Measurements from ENCODE around the gene ENTPD8.
"Not testable (repeated sequence)": the region's sequence is repeated elsewhere in the genome, so short reads cannot be mapped to it uniquely, and the experiment has no call there.

Gene ENTPD8

DNA sequence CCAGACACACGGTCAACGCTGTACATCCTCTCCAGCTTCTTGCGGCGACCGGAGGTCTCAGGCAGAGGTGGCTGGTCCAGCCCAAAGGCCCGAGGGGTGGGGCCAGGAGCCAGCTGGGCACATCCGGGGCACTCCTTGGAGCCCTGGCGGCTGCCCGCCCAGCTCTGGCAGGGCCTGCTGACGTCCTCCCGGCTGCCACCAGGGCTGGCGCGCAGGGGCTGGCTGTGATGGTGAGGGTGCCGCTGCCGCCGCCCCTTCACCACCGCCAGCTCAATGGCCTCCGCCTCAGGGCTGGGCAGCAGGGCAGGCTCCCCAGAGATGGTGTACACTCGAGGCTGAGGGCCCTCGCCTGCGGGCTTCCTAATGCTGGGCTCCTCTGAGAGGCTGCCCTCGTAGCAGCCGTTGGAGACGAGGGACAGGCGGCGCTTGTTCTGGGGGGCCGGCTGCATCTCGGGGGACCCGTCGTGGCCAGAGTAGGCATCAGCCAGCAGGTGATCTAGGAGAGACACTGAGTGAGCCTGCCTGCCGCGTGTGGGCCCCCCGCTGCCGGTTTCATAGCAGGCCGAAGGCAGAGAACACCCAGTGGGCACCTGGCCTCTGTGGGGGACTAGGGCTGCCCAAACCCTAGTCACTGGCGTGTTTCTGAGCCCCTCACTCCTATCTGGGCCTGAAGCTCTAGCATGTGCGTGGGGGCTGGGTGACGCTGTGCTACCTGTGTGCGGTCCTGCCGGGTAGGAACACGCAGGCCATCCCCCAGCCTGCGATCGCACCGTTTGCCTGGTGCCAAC is 16.4 kb upstream of the ENTPD8 start:
- DNase-seq, result no peak

DNA sequence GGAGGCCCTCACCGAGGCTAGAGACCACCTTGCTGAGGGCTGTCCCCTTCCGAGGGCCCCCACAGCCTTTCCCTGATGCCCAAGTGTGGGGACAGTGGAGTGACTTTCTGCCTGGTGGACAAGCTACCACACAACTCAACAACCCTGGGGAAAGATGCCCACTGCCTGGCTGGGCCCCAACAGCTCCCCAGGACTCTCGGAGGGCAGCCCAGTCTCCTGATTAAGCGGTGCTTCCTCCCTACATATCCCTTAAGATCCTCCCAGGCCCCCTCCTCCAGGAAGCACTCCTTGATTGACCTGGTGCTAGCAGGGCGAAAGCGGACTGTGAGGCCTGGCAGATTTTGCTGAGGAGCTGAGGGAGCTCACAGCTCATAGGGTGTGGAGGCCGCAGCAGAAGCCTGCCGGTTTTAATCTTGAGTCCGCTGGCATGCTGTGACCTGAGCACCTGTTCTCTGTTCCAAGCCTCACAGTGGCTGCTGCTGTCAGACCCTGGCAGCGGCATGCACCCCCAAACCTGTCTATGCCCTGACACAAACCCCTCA is 15.8 kb upstream of the ENTPD8 start:
- DNase-seq, result no peak

DNA sequence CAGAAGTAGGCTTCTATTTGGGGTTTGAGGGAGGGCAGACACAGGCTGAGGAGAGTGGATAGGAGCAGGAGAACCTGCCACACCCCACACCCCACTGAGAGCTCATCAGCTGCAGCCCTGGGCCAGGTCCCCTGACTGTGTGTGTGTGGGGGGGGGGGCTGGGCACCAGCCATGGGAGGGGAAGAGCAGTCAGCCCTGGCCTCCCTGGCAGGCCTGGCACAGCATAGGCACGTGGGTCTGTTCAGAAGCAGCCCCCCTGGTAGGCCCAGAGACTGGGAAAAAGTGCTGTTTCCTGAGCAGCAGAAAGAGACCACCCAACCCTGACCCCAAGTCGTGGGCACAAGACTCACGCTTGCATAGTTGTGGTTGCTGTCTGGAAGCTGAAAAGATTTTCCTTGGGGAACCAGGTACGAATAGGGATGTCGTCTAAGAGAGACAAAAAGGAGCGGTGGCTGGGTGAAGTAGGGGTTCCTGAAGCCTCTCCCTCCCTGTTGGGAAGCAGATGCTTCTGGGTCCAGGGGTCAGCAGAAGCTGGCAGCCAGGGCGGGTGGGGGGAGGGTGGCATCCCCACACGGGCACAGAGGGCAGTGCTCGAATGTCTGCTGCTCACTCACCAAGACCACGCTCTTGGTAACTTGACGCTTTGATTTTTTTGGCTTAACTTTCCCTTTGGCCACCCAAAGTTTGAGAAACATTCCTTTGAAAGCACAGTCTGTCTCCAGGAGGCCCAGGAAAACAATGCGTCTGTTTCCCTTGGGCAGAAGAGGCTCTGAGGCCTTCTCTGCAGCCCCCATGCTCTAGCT is 15.1 kb upstream of the ENTPD8 start:
- no peak for DNase-seq

DNA sequence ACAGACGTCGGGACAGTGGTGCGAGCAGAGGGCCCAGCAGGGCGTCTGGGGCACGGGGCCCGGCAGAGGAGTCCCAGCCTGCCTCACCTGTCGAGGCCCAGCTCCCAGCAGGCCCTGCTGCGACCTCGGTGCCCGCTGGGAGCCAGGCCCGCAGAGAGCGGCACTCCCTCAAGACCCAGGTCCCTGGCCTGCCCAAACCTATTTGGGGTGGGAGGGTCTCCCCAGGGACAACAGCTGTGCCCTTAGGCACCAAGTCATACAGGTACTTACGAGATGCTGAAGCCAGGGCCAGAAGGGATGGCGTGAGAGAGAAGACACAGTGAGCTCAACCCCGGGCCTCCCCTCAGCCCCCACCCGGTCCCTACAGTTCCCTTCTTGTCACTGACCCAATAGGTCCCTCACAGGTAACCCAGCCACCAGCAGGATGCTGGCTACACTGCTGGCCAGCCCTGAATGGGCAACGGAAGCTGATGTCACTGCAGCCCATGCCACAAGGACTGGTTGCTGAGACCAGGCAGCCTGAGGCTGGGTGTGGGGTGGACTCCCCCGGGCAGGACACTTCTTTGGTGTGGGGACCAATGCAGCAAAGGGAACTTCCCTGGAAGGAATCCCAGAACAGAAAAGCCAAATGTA is 14.3 kb upstream of the ENTPD8 start:
- DNase-seq, result no peak

DNA sequence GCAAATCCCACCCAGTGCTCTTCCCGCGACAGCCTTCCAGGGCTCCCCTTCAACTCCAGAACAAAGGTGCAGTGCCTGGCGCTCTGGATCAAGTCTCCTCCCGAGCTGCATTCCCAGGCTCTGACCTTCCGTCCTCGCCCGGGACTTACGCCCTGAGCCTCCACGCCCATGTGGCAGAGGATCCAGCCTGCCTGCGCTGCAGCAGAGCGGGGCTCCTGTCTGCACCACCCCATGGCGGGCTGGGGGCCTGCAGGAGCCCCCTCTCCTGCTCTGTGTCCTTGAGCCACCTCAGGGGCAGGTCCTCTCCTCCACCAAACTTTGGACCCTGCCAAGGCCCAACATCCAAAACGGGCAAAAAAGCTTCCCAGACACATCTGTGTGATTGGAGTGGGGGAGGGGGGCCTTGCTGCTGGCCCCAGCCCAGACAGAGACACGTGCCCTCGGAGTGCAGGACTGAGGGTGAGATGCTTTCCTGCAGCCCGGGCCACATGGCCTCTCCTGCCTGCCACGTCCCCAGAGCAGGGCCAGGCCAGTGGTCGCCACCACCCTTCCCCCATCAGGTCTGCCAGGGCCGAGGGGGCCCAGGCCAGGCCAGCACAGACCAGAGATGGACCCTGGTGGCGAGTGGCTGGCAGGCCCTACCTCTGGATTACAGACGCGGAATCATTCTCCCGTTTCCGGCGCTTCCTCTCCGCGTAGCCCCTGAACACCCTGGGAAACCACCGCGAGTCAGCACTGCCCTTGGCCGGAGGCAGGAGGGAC is 13.6 kb upstream of the ENTPD8 start:
- no peak for DNase-seq

DNA sequence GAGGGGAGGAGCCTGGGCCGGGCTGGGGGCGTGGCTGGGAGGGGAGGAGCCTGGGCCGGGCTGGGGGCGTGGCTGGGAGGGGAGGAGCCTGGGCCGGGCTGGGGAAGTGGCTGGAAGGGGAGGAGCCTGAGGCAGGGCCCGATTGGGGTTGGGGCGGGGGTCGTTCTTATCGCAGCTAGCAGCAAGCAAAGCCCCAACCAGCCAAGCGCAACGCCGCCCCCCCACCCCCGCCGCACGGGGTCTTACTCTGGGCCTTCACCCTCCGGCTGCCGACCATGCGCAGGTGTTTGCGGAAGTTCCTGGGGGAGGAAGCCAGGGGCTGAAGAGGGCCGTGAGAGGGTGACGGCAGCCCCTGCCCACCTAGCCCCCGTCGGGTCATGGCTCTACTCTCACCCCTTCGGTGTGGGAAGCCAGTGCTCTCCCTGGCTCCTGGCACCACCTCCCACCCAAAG is 13.0 kb upstream of the ENTPD8 start:
- no peak for DNase-seq

DNA sequence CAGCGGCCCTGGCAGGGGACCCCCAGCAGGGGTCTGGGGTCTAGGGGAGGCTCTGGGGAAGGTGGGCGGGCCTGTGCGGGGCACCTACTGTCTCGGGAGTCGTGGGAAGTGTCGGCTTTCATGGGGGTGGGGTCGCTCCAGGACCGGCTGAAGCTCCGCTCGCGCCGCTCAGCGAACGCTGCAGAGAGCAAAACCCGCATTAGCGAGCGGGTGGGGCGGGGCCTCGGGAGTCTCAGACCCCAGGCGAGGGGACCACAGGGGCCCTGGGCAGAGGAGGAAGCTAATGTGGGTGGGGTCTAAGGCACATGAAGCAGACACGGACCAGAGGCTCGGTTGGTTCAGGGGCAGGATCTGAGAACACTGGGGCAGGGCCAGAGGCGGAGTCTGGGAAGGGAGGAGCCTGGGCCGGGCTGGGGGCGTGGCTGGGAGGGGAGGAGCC is 12.5 kb upstream of the ENTPD8 start:
- no peak for DNase-seq

DNA sequence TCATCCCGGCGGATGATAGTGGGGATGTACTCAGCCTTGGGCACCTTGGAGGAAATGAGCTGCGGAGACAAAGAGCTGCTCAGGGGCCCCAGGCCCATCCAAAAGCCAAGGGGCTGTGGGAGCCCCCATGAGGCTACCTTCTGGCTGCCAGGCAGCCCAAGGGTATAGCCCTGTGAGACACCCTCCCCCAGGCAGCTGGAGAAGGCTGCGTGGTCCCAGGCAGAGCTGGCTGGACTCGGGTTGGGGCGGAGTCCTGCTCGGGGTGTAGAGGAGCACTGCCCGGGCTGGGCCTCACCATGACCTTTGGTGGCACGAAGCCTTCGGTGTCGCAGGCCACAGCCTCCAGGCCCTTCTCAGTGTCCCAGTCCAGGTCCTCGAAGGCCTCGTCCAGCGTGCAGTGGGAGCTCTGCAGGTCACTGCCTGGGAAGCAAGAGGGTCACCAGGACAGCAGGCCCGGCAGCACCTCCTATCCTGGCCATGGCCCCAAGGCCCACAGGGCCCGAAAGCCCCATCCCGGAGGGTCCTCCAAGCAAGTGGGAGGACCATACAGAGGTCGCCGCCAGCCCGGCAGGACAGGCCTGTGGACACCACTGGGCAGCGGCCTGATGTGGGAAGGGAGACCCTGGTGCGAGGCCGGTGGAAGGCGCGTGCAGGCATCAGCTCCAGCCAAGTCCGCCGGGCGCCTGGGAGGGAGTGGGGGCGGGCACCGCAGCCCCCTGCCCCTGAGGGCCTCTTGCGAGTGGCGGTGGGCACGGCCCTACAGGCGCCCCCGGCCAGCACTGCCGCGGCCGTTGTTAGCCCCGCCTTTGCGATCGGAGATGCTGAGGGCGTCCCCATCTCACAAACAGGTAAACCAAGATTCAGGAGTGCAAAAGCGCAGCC is 11.8 kb upstream of the ENTPD8 start:
- no peak for DNase-seq

DNA sequence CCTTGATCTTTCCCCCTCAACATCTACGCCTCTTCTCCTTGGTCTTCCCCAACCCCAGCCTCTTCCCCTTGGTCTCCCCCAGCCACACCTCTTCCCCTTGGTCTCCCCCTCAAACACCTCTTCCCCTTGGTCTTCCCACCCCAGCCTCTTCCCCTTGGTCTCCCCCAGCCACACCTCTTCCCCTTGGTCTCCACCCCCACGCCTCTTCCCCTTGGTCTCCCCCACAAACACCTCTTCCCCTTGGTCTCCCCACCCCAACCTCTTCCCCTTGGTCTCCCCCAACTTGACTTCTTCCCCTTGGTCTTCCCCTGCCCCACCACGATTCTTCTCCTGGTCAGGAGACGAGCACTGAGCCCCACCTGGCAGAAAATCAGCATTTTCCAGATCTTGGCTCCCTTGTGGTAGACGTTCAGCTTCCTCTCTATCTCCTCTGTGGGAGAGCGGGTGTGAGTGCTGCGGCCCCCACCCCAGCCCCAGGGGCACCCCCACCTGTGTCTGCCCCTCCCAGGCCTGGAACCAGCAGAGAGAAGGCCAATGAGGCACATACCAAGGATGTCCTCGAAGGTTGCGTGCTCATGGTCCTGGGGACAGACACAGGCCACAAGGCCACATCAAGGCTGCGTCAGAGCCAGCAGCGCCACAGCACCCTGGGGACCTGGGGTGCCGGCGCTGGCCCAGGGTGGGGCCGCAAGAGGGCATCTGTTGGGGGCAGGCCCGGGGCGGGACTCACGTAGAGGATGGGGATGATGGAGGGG is 11.0 kb upstream of the ENTPD8 start:
- DNase-seq, result no peak

DNA sequence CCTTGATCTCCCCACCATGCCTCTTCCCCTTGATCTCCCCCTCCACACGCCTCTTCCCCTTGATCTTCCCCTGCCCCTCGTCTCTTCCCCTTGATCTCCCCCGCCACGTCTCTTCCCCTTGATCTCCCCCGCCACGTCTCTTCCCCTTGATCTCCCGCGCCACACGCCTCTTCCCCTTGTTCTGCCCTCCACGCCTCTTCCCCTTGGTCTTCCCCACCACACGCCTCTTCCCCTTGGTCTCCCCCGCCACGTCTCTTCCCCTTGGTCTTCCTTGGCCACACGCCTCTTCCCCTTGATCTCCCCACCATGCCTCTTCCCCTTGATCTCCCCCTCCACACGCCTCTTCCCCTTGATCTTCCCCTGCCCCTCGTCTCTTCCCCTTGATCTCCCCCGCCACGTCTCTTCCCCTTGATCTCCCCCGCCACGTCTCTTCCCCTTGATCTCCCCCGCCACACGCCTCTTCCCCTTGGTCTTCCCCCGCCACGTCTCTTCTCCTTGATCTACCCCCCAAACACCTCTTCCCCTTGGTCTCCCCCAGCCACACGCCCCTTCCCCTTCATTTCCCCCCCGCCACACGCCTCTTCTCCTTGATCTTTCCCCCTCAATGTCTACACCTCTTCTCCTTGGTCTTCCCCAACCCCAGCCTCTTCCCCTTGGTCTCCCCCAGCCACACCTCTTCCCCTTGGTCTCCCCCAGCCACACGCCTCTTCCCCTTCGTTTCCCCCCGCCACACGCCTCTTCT is 10.3 kb upstream of the ENTPD8 start:
- not testable (repeated sequence) for DNase-seq

DNA sequence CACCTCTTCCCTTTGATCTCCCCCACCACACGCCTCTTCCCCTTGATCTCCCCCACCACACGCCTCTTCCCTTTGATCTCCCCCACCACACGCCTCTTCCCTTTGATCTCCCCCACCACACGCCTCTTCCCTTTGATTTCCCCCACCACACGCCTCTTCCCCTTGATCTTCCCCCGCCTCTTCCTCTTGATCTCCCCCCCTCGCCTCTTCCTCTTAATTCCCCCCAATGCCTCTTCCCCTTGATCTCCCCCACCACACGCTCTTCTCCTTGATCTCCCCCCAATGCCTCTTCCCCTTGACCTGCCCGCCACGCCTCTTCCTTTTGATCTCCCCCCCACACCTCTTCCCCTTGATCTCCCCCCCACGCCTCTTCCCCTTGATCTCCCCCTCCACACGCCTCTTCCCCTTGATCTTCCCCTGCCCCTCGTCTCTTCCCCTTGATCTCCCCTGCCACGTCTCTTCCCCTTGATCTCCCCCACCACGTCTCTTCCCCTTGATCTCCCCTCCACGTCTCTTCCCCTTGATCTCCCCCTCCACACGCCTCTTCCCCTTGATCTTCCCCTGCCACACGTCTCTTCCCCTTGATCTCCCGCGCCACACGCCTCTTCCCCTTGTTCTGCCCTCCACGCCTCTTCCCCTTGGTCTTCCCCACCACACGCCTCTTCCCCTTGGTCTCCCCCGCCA is 9.5 kb upstream of the ENTPD8 start:
- not testable (repeated sequence) for DNase-seq

DNA sequence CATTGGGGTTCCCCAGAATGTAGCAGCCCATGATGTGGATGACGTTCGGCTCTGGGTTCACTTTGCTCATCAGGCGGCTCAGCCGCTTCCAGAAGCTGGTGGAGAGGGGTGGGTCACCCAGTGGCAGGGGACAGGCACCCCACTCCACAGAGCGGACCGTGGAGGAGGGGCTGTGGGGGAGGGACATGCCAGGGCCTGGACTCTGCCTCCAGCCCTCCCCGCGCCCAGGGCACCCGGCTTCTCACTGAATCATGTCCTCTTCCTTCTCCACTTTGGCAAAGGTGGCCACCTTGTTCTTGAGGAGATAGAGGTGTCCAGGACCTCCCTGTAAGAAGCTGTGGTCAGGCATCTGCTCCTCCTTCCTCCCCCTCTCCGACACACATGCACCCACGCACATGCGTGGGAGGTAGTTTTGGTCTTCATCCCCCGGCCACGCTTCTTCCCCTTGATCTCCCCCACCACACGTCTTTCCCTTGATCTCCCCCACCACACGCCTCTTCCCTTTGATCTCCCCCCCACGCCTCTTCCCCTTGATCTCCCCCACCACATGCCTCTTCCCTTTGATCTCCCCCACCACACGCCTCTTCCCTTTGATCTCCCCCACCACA is 8.9 kb upstream of the ENTPD8 start:
- DNase-seq, result no peak

DNA sequence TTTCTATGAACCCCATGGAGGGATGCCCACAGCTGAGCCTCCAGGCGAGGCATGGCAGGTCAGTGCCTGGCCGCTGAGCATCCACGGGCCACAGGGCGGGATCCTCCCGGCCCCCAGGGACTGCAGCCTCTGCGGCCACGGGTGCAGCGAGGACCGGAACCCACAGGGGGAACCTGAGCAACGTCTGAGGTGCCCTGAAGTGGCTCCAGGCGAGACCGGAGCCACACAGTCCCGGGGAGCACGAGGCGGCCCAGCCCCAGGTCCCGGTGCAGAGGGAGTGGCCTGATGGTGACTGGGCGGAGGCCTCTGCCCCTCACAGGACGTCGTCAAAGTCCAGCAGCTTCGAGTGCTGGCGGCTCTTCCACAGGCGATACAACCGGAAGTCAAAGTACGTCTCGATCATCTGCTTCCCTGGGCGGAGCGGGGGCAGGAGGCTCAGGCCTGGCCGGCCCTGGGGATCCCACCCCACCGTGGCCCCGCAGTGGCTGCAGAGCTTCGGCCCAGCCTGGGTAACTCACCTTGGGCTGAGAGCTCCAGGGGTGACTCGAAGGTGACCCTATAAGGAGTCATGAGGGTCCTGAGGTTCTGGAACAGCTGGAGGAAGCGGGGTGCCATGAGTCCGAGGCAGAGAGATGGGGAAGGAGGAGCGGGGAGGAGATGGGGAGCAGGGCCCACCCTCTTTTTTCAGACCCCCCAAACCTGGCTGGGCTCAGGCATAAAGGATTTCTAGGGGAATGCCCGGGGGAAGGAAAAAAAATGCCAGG is 8.1 kb upstream of the ENTPD8 start:
- DNase-seq, result no peak

DNA sequence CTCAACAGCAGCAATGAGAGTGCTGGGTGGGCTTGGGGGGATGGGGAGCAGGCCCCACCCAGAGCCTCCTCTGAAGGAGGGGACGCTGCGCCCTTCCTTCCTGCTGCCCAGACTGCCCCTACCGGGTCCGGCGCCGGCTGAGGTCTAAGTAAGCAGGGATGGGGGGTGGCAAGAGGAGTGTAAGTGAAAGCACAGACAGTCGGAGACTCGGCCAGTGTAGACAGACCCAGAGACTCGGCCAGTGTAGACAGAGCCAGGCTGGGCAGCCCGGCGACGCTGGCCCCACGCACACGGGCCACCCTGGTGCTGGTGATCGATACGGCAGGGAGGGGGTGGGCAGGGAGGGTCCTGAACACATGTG is 7.4 kb upstream of the ENTPD8 start:
- no peak for DNase-seq

DNA sequence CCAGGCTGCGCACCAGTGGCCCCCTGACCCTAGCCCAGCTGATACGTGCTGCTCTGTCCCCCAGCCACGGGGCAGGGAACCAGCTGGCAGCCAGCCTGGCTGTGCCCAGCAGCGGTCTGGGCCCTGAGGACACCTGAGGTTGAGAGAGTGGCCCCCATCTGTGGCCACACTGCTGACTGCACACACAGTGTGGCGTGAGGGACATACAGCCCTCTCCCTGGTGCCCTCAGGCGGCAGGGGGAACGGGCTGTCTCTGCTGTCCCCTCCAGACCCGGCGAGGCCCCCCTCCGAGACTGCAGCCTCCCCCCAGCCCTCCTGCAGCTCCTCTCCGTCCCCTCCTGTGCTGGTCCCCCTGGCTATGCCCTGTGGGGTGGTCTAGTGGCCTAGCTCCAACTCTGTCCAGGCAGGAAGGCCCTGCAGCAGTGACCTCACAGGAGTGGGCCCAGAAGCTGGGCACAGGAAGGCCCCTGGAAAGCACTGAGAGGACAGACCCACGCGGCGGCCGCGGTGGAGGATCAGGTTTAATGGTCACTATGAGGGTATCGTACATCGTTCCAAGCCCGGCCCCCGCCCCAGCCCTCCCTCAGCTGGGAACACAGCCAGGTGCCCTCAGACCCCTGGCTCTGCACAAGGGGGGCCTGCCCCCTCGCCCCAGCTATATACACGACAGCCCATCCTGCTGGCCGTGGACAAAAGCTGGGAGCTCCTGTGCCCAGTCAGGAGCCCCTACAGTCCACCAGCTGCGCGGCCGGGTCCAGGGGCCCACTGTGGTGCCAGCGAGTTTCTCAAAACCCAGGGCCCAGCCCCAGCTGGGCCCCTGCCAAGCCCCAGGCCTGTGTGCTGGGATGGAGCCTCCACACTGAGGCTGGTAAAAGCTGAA is 6.8 kb upstream of the ENTPD8 start:
- no peak for DNase-seq

DNA sequence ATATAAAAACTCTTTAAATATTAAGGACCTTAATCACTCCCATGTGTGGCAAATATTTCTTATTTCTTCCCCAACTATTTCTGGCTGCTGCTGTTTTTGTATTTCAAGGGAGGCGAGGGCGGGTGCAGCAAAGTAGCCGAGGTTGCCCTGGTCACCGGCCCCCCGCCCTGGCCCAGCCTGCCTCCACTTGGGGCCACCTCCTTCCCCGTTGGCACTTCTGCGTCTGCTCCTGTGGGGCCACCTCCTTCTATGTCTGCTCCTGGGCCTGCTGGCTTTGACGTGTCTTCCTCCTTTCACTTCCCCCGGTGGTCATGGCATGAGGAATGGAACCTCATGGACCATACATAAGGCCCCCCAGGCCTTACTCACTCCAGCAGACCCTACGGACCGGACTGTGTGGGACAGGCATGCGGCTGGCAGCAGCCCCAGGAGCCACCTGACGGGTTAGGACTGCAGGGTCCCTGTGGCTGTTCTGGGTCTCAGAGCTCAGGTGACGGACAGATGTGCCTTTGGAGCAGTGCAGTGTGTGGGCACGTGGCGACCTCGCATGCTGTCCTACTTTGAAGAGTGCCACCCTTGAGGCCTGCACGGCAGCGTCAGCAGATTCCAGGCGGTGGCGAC is 5.8 kb upstream of the ENTPD8 start:
- DNase-seq, result no peak

DNA sequence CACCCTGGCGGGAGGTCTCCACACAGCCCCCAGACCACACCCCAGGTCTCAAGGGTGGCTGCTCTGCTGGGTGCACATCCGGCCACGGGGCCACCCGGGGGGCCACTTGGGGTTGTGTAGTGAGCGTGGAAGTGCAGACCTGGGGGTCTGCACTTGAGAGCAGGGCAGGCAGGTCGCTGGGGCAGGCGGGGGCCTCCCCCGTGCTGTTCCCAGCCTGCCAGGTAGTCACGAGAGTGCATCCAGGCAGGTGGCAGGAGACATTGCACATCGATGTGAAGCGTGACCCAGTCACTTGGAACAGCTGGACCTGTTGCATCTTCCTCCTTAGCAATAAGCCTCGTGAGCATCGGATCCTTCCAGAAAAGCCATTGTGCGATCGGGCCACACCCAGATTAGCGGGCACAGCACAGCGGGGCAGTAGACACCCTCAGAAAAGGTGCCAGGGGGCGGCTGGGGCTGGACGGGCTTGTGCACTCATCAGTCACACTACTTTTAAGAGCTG is 4.8 kb upstream of the ENTPD8 start:
- DNase-seq, result no peak
